HUES64 (cell line): Measurements from ENCODE around the gene PDZRN3.

Experiments used
- H3K27ac ChIP-seq: 2 replicates; pipeline ENCODE4 v1.7.0; 2013; ENCODE audit warnings: low read depth, low read length, inconsistent platforms
- H3K27me3 ChIP-seq: 2 replicates; pipeline ENCODE4 v1.6.1; 2013; ENCODE audit warnings: mild to moderate bottlenecking, low read length; ENCODE audit not compliant: insufficient read depth
- H3K36me3 ChIP-seq: 2 replicates; pipeline ENCODE4 v1.6.1; 2013; ENCODE audit warnings: mild to moderate bottlenecking, low read length; ENCODE audit not compliant: insufficient read depth
- H3K4me1 ChIP-seq: 2 replicates; pipeline ENCODE4 v1.6.1; 2013; ENCODE audit warnings: mild to moderate bottlenecking, low read length, moderate library complexity; ENCODE audit not compliant: insufficient read depth
- H3K4me3 ChIP-seq: 2 replicates; pipeline ENCODE4 v1.5.1; 2013; ENCODE audit warnings: mild to moderate bottlenecking, low read length, moderate library complexity
- H3K9ac ChIP-seq: 2 replicates; pipeline ENCODE4 v1.6.1; 2013; ENCODE audit warnings: mild to moderate bottlenecking, low read depth, low read length
- H3K9me3 ChIP-seq: 2 replicates; pipeline ENCODE4 v1.6.1; 2013; ENCODE audit warnings: low read depth, low read length; ENCODE audit not compliant: insufficient read depth
- WGBS: fragments of 150-250, 120-280 bp; methylation state at CpG from one replicate; pipeline ENCODE4 v1.1.7; 2013; ENCODE audit warnings: missing lambda C conversion rate; 5-methylcytosine and 5-hydroxymethylcytosine counted together

Gene PDZRN3

GRCh38 chr3:73451301-73451944, 173.3 kb downstream of the PDZRN3 start:
- H3K4me1 ChIP-seq = peaks cover 14% of the 10 kb centered on the region
- H3K9ac ChIP-seq = no peak overlapping the region
- no peak overlapping the region for H3K4me3 ChIP-seq
- H3K27ac ChIP-seq = no peak overlapping the region
- H3K9me3 ChIP-seq = no peaks in the 10 kb centered on the region
- H3K27me3 ChIP-seq = no peaks in the 10 kb centered on the region
- no peaks in the 10 kb centered on the region for H3K36me3 ChIP-seq
- WGBS = 90% methylated on average over 3 of the region's 3 CpGs

- WGBS = 88% methylated on average over 4 of the region's 4 CpGs
- no peaks in the 10 kb centered on the region for H3K36me3 ChIP-seq
- H3K9me3 ChIP-seq = no peaks in the 10 kb centered on the region
- peaks cover 14% of the 10 kb centered on the region for H3K4me1 ChIP-seq
- H3K9ac ChIP-seq = no peak overlapping the region
- H3K27me3 ChIP-seq = no peaks in the 10 kb centered on the region
- no peak overlapping the region for H3K27ac ChIP-seq
- no peak overlapping the region for H3K4me3 ChIP-seq
Observed at GRCh38 chr3:73449774-73450173, 175.0 kb downstream of the PDZRN3 start.

- WGBS = 86% methylated on average over 4 of the region's 4 CpGs
- no peaks in the 10 kb centered on the region for H3K36me3 ChIP-seq
- no peak overlapping the region for H3K9ac ChIP-seq
- no peaks in the 10 kb centered on the region for H3K9me3 ChIP-seq
- H3K4me3 ChIP-seq = no peak overlapping the region
- H3K27me3 ChIP-seq = no peaks in the 10 kb centered on the region
- no peak overlapping the region for H3K27ac ChIP-seq
- H3K4me1 ChIP-seq = peaks cover 14% of the 10 kb centered on the region
Observed at GRCh38 chr3:73448761-73449301, 175.9 kb downstream of the PDZRN3 start.

- no peaks in the 10 kb centered on the region for H3K9me3 ChIP-seq
- no peaks in the 10 kb centered on the region for H3K27me3 ChIP-seq
- H3K4me1 ChIP-seq = peaks cover 14% of the 10 kb centered on the region
- no peaks in the 10 kb centered on the region for H3K36me3 ChIP-seq
- WGBS = 96% methylated on average over 1 of the region's 2 CpGs
- no peak overlapping the region for H3K4me3 ChIP-seq
- no peak overlapping the region for H3K27ac ChIP-seq
- no peak overlapping the region for H3K9ac ChIP-seq
Observed at GRCh38 chr3:73448041-73448440, 176.7 kb downstream of the PDZRN3 start.

- no peaks in the 10 kb centered on the region for H3K36me3 ChIP-seq
- WGBS = 84% methylated on average over 6 of the region's 6 CpGs
- H3K27me3 ChIP-seq = no peaks in the 10 kb centered on the region
- no peak overlapping the region for H3K9ac ChIP-seq
- H3K4me1 ChIP-seq = peaks cover 14% of the 10 kb centered on the region
- no peak overlapping the region for H3K27ac ChIP-seq
- H3K4me3 ChIP-seq = no peak overlapping the region
- H3K9me3 ChIP-seq = no peaks in the 10 kb centered on the region
Observed at GRCh38 chr3:73447111-73447510, 177.6 kb downstream of the PDZRN3 start.

- Histone ChIP-seq H3K9ac (no peak overlapping the region), H3K27me3 (no peaks in the 10 kb centered on the region), H3K36me3 (no peaks in the 10 kb centered on the region), H3K4me3 (no peak overlapping the region), H3K4me1 (peaks cover 14% of the 10 kb centered on the region), H3K9me3 (no peaks in the 10 kb centered on the region), H3K27ac (no peak overlapping the region)
- WGBS = 95% methylated on average over 8 of the region's 10 CpGs
Observed at GRCh38 chr3:73446467-73447110, 178.2 kb downstream of the PDZRN3 start.

- 97% methylated on average over 7 of the region's 7 CpGs for WGBS
- H3K27ac ChIP-seq = no peak overlapping the region
- H3K27me3 ChIP-seq = no peaks in the 10 kb centered on the region
- H3K4me3 ChIP-seq = no peak overlapping the region
- H3K9me3 ChIP-seq = no peaks in the 10 kb centered on the region
- no peak overlapping the region for H3K9ac ChIP-seq
- no peaks in the 10 kb centered on the region for H3K4me1 ChIP-seq
- no peaks in the 10 kb centered on the region for H3K36me3 ChIP-seq
Observed at GRCh38 chr3:73442886-73443285, 181.9 kb downstream of the PDZRN3 start.

GRCh38 chr3:73442152-73442551, 182.6 kb downstream of the PDZRN3 start:
- WGBS = 89% methylated on average over 6 of the region's 6 CpGs
- no peak overlapping the region for H3K4me3 ChIP-seq
- H3K9me3 ChIP-seq = no peaks in the 10 kb centered on the region
- no peaks in the 10 kb centered on the region for H3K27me3 ChIP-seq
- H3K9ac ChIP-seq = no peak overlapping the region
- no peaks in the 10 kb centered on the region for H3K4me1 ChIP-seq
- H3K36me3 ChIP-seq = no peaks in the 10 kb centered on the region
- no peak overlapping the region for H3K27ac ChIP-seq

GRCh38 chr3:73437828-73438227, 186.9 kb downstream of the PDZRN3 start:
- H3K4me3 ChIP-seq = no peak overlapping the region
- H3K27ac ChIP-seq = no peak overlapping the region
- H3K4me1 ChIP-seq = no peaks in the 10 kb centered on the region
- no peaks in the 10 kb centered on the region for H3K9me3 ChIP-seq
- no peaks in the 10 kb centered on the region for H3K27me3 ChIP-seq
- H3K9ac ChIP-seq = no peak overlapping the region
- no peaks in the 10 kb centered on the region for H3K36me3 ChIP-seq
- 94% methylated on average over 3 of the region's 3 CpGs for WGBS

- Histone ChIP-seq H3K4me1 (no peaks in the 10 kb centered on the region), H3K27ac (no peak overlapping the region), H3K36me3 (no peaks in the 10 kb centered on the region), H3K9me3 (no peaks in the 10 kb centered on the region), H3K4me3 (no peak overlapping the region), H3K27me3 (no peaks in the 10 kb centered on the region), H3K9ac (no peak overlapping the region)
- 90% methylated on average over 11 of the region's 11 CpGs for WGBS
Observed at GRCh38 chr3:73435055-73435454, 189.7 kb downstream of the PDZRN3 start.

- 90% methylated on average over 14 of the region's 14 CpGs for WGBS
- Histone ChIP-seq H3K9me3 (no peaks in the 10 kb centered on the region), H3K27ac (no peak overlapping the region), H3K9ac (no peak overlapping the region), H3K4me1 (no peaks in the 10 kb centered on the region), H3K36me3 (no peaks in the 10 kb centered on the region), H3K27me3 (no peaks in the 10 kb centered on the region), H3K4me3 (no peak overlapping the region)
Observed at GRCh38 chr3:73433687-73434086, 191.1 kb downstream of the PDZRN3 start.
